ENCODE results near the gene PTMA. TPM values are rescaled to one million over a fixed set of nuclear protein-coding genes. Genes with fewer than 3 reads are reported as not detected.
A peak's percentile ranks its signal among the peaks of the same experiment; 100 is the strongest.

The PTMA gene
- total RNA-seq, 1 experiment from 2014 or later: 2,752 TPM

- Histone ChIP-seq H3K9ac (ENCODE audit: low read length) (peak overlapping the region; percentile 98), H3K9me2 (ENCODE audit: insufficient read depth) (no peaks in the 10 kb centered on the region), H4K20me1 (ENCODE audit: insufficient read depth) (no peaks in the 10 kb centered on the region), H2AFZ (ENCODE audit: low read depth, low read length, poor library complexity, severe bottlenecking) (no peak overlapping the region), H3K36me3 (ENCODE audit: control insufficient read depth in 1 of 2, insufficient read depth in 2 of 2, low read length in 2 of 2) (no peaks in the 10 kb centered on the region), H3K4me1 (ENCODE audit: control insufficient read depth in 1 of 2, insufficient read depth in 2 of 2, low read length in 2 of 2) (peaks cover 39 to 73% of the 10 kb centered on the region in 2 experiments), H3K27me3 (ENCODE audit: insufficient read depth, low read length) (no peaks in the 10 kb centered on the region), H3K4me3 (replicated peaks in 1 of 2; ENCODE audit: low read depth in 1 of 2, low read length in 2 of 2) (no peak overlapping the region), H3K9me3 (ENCODE audit: control insufficient read depth in 1 of 2, insufficient read depth in 1 of 2, low read depth in 1 of 2, low read length in 2 of 2) (no peaks in the 10 kb centered on the region), H3K4me2 (ENCODE audit: low read length) (peak overlapping the region; percentile 81), H3K27ac (ENCODE audit: low read depth, low read length) (peak overlapping the region; percentile 100; the same call in 1 of the 2 replicates), H3K79me2 (ENCODE audit: insufficient read depth, low read length) (peaks cover 5% of the 10 kb centered on the region; the same call in 1 of the 2 replicates)
- ATAC-seq: no peak
- ChIA-PET RAD21 (ENCODE audit: low non-redundant PET in 1 of 2, low total read pairs in 2 of 2, uncharacterized antibody in 2 of 2, unreplicated experiment in 2 of 2) (no interaction called here), CTCF (interaction anchor here (2.2 to 2.5 kb wide), 2 partner anchors 10 to 32 kb away, joined by 11 to 12 read pairs; no protein-coding TSS in a partner anchor), POLR2A (interaction anchor here (0.7 to 3.1 kb wide), 5 partner anchors 8 to 31 kb away, joined by 3 to 15 read pairs (median 7); partner anchors contain the start of gene PTMA)
- DNase-seq (ENCODE audit: low read depth, low spot score): no peak
- intact Hi-C loops (cut with micrococcal nuclease): no loop called here
- TF ChIP-seq ZFX (IDR thresholded peaks at IDR 0.05) (no peak), CTCF (IDR thresholded peaks at IDR 0.05 in 2 of 3, conservative IDR thresholded peaks at IDR 0.05 in 1 of 3; ENCODE audit: borderline replicate concordance in 1 of 3, insufficient read depth in 1 of 3, low read depth in 2 of 3, low read length in 2 of 3) (no peak), POLR2A (IDR thresholded peaks at IDR 0.05; ENCODE audit: borderline replicate concordance, extremely low read depth, insufficient read depth, insufficient read length) (no peak), POLR2AphosphoS5 (IDR thresholded peaks at IDR 0.05; ENCODE audit: low read depth, low read length) (no peak), SP1 (IDR thresholded peaks at IDR 0.05; ENCODE audit: low read depth) (no peak), MAX (IDR thresholded peaks at IDR 0.05) (no peak), TCF7L2 (IDR thresholded peaks at IDR 0.05; ENCODE audit: borderline replicate concordance, extremely low read depth, insufficient read depth, insufficient read length) (no peak), SIN3A (IDR thresholded peaks at IDR 0.05; ENCODE audit: low read depth) (no peak)
- no TSS peak for BruUV-seq (replicated peaks)
Measured at GRCh38 chr2:231682603-231683291, 25.6 kb upstream of the PTMA start.
